Measurements from ENCODE around the gene STPG1.

STPG1 gene

GRCh38 chr1:24392982-24393650 lies 20.5 kb downstream of the STPG1 start:
- no peak for DNase-seq (ENCODE audit: low read depth in 2 of 2)

DNA sequence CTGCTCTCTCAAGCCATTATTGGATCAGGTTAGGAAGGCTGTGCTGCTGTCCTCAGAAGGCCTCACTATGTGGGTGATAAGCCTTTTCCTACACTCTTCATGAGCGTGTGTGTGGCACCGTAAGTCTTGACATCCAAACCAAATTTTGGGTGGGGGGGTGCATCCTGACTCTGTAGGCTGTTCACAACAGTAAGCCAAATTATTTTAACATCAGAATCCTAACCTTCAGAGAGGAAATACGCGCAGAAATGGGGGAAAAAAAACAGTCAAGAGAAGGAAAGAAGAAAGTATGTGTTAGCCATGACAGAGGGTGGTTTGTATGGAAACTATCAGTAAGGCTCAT lies 21.0 kb downstream of the STPG1 start:
- DNase-seq (ENCODE audit: low read depth in 2 of 2): no peak

GRCh38 chr1:24391882-24392603 lies 21.5 kb downstream of the STPG1 start:
- DNase-seq (ENCODE audit: low read depth in 2 of 2): peak in 1 of 2 donors; percentile 38

GRCh38 chr1:24390924-24391782 lies 22.4 kb downstream of the STPG1 start:
- peak; percentile 31 to 41 for DNase-seq (ENCODE audit: low read depth in 2 of 2)

DNA sequence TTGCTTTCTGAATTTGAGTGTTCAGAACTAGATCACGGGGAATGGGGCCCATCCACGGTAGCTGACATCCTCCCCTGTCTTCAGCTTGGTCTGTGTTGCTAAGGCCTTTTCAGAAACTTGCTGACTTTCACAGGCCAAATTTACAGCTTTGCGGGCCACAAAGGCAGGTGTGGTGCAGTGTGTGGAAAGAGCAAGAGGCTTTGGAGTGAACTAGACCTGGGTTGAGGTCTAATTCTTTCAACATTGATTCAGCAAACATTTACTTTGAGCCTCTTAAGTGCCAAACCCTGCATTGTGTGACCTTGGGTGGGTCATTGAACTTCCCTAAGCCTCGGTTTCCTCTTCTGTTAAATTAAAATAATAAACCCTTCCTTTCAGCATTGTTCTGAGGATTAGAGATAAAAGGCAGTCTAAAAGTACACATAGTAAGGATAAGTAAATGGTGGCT lies 24.3 kb downstream of the STPG1 start:
- DNase-seq (ENCODE audit: low read depth in 2 of 2): no peak

DNA sequence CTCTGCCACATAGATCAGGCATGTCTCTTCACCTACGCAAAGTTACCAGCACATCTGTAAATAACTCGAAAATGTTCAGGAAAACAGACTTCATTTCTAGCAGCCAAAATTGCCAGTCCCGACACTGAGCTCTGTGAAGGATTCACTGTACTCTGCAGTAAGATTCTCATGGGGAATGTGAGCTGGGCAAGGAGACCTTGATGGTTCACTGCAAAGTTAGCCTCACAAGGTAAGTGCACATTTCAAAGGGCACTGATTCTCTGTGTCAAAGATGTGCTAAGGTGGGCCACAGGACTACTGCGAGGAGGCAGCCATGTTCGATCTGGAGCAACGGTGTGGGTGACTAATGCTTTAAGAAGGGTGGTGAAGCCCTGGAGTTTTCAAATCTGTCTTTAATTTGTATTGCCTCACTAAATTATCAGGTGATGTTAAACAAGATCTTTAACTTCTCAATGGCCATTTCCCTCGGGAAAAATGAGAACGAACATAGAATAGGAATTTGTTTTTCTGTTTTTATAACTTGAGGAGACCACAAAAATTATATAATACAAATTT lies 25.2 kb downstream of the STPG1 start:
- no peak for DNase-seq (ENCODE audit: low read depth in 2 of 2)

DNA sequence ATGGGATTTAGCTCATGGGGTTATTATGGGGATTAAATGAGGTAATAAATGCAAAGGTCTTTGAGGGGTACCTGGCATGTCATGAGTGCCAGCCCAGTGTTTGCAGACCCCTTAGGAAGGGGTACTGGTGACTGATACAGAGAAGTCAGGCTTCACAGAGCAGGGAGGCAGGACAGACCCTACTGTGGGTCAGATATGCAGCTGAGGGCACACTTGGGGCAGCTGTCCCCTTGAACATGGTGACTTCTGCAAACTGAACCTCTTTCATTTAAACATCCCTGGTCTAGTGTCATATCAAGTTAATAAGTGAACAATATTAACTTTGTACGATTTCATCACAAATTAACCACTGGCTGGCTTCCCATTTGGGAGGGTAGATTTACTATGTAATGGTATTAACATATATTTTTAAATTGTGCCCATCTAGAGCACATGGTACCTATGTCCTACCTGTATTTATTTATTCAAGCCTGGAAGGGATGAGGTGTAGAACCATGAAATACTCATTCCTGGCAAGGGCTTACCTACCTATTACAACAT lies 25.9 kb downstream of the STPG1 start:
- DNase-seq (ENCODE audit: low read depth in 2 of 2): no peak

DNA sequence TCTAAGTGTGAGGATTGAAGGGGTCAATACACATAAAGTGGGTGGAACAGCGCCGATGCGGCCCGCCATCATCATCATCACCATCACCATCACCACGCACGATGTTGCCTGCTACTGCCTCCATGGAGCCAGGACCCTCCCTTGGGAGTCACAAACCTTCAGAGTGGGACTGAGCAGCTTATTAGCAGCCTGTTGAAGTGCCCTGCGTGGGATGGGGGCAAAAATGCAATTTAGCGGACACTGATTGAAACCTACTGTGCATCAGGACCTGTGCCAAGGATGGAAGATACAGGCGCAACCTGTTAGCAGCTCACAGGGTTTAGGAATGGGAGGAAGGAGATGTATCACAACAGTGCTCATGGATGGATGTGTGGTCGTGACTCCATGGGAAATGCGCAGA lies 26.7 kb downstream of the STPG1 start:
- DNase-seq (ENCODE audit: low read depth in 2 of 2): no peak

GRCh38 chr1:24386241-24386640 lies 27.3 kb downstream of the STPG1 start:
- no peak for DNase-seq (ENCODE audit: low read depth in 2 of 2)

DNA sequence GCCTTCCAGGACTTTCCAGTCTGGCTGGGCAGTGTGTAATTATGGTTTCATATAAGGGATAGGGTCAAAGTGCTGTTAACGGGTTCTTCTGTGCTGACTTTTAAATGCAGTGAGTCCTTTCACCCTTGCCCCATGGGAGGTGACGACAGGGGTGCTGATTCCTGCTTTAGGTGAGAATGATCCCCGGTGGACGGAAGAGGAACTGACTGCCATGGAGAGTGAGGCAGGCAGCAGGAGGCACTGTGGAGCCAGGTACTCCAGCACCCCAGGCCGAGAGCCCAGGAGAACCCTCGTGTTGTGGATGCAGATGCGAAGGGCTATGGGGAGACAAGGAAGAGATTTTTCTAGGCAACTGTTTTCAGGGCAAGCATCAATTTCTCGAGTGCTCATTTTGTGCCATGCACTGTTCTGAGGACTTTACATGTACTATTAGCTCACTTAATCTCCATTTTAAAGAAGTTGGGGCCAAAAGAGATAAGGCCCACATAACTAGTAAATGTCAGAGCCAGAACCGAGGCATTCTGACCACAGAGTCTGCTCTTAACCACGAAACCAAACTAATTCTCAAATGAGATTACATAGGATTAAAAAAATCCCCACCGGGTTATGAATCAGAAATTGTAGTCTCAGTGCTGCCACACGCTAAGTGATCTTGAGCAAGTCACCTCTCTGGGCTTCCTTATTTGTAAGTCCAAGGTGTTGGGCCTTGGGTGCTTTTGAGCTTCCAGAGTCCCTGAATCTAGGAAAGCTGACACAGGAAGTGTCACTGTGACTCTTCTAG lies 28.2 kb downstream of the STPG1 start:
- DNase-seq (ENCODE audit: low read depth in 2 of 2): no peak

DNA sequence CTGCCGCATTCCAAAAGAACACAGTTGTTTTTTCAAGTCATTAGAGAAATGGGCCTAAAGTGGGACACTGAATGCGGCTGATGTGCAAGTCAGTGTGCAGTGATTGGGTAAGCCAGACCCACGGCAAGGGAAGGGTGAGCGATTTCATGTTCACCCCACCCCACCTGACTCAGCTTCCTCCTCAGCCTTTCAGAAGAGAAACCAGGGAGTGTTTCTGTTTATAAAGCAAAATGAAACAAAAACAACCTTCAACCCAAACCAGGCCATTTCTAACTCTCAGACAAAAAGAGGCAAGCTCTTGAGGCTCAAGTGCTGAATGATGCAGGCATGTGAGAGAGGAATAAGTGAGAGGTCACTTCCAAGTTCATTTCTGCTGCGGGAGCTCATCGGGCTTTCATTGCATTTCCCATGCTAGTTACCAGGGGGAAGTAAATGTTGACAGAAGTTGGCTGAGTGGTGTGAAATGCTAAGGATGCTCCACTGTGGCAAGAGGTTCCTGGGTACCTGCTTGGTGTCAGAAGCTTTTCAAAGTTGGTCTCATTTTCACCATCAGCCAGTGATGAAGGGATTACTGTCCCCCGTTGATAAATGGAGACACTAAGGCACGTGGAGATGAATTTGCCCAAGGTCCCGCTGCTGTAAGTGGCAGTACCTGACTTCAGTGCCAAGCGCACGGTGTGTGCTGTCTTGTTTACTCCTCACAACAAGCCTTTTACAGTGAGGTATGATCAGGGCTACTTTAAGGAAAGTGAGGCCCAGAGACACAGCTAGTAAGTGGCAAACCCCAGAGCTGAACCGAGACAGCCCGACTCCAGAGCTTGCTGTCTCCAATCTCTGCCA lies 29.1 kb downstream of the STPG1 start:
- no peak for DNase-seq (ENCODE audit: low read depth in 2 of 2)

GRCh38 chr1:24383381-24383940 lies 30.1 kb downstream of the STPG1 start:
- DNase-seq (ENCODE audit: low read depth in 2 of 2): no peak

- no peak for DNase-seq (ENCODE audit: low read depth in 2 of 2)
Measured at GRCh38 chr1:24382165-24382577, 31.4 kb downstream of the STPG1 start.

DNA sequence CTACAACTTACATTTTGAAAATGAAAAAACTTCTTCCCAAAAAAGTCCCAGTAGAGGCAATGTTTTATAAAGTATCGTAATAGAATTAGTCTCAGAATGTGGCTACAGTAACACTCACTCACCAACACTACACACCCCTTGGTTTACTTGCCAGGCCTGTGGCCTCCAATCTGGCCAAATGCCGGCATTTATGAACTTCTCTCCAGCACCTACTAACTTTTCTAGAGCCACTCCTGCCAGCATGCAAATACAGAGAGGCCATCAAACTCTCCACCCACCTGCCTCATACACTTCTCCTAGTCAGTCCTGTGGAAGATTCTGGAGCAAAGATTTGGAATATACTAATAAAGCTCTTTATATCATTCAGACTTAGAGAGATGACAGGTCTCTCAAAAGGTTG lies 32.3 kb downstream of the STPG1 start:
- DNase-seq (ENCODE audit: low read depth in 2 of 2): no peak

DNA sequence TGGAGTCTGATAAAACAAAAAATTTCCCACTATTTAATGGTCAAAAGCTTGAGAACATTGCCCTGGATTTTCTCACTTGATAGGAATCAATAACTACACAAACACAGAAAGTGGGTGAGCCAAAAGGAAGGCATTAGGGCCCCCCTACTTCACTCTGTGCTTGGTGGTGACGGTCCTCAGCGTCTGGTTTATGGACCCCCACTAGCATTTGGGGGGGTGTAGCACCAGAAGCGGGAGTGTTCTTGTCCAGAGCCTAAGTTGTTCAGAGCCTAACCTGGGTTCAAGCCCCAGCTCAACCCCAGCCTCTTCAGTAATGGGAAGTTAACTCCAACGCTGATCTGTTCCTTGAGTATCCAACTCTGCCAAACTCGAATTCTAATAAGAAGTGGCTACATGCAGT lies 33.1 kb downstream of the STPG1 start:
- no peak for DNase-seq (ENCODE audit: low read depth in 2 of 2)

- no peak for DNase-seq (ENCODE audit: low read depth in 2 of 2)
Measured at GRCh38 chr1:24379733-24380315, 33.8 kb downstream of the STPG1 start.

- no peak for DNase-seq (ENCODE audit: low read depth in 2 of 2)
Measured at GRCh38 chr1:24374891-24375786, 38.4 kb downstream of the STPG1 start.

DNA sequence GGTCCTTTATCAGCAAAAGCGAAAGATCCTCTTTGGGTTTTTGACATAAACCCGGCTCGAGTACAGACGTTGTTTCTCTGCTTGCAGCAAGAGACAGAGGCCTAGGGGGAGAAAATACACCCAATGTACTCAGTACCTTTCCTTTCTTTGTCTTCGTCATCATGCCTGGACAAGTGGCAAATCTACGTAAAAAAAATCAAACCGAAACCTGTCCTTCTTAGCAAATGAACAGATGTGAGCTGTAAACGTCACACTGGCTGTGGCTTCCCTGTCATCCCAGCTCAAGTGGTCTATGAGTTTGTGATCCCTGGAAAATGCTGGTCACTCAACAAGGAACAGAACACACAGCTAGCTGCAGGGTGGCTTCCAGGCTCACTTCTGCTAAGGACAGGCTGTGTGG lies 39.9 kb downstream of the STPG1 start:
- DNase-seq (ENCODE audit: low read depth in 2 of 2): no peak

DNA sequence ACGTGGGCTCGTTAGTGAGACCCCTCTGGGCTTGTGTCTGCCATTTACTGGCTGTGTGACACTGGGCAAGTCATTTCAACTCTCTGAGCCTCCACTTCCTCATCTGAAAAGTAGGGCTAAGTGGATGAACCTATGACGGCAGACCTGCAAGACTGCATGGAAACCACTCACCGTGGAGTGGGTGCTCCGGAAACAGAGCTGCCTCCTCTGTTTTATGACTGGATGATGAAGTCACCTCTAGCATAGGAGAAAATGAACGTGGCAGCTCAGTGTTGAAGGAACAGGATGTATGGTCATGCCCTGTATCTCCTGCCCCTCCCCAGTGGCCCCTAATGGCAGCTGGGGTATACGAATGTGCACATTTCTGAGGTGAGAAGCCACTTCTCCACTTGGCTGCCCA lies 40.5 kb downstream of the STPG1 start:
- no peak for DNase-seq (ENCODE audit: low read depth in 2 of 2)

Measured in activated CD8-positive, alpha-beta memory T cell treated with anti-CD3 and anti-CD28 coated beads for 4 hours (primary cell).